ENCODE measurements around the gene SORCS1. TPM values are rescaled to one million over a fixed set of nuclear protein-coding genes. Genes with fewer than 3 reads are reported as not detected.

The SORCS1 gene
- total RNA-seq, 2 experiments from 2014 or later, result not detected

GRCh38 chr10:106672517-106673175 is 491.9 kb downstream of the SORCS1 start:
- no peak for ATAC-seq
- H3K27ac Mint-ChIP-seq, result no peak overlapping the region
- POLR2A ChIA-PET, result no interaction called here
- no peaks in the 10 kb centered on the region for H3K36me3 Mint-ChIP-seq (ENCODE audit: low read depth)
- DNase-seq, result no peak
- H3K9me3 Mint-ChIP-seq (ENCODE audit: insufficient read depth), result peaks cover 5% of the 10 kb centered on the region
- H3K4me3 Mint-ChIP-seq, result no peak overlapping the region
- H3K4me1 Mint-ChIP-seq (ENCODE audit: low read depth), result no peaks in the 10 kb centered on the region
- CTCF ChIA-PET, result no interaction called here
- no peaks in the 10 kb centered on the region for H3K27me3 Mint-ChIP-seq (ENCODE audit: low read depth)

- no peak for DNase-seq
- no peak overlapping the region for H3K27ac Mint-ChIP-seq
- no peaks in the 10 kb centered on the region for H3K36me3 Mint-ChIP-seq (ENCODE audit: low read depth)
- H3K9me3 Mint-ChIP-seq (ENCODE audit: insufficient read depth), result no peaks in the 10 kb centered on the region
- H3K4me1 Mint-ChIP-seq (ENCODE audit: low read depth), result no peaks in the 10 kb centered on the region
- no peak for ATAC-seq
- H3K4me3 Mint-ChIP-seq, result no peak overlapping the region
- ChIA-PET CTCF (no interaction called here), POLR2A (no interaction called here)
- no peaks in the 10 kb centered on the region for H3K27me3 Mint-ChIP-seq (ENCODE audit: low read depth)
Measured at GRCh38 chr10:106661767-106662140, 502.8 kb downstream of the SORCS1 start.

- DNase-seq (no peak), ATAC-seq (no peak)
- no peaks in the 10 kb centered on the region for H3K9me3 Mint-ChIP-seq (ENCODE audit: insufficient read depth)
- no peaks in the 10 kb centered on the region for H3K4me1 Mint-ChIP-seq (ENCODE audit: low read depth)
- POLR2A ChIA-PET, result no interaction called here
- H3K27me3 Mint-ChIP-seq (ENCODE audit: low read depth), result no peaks in the 10 kb centered on the region
- no peaks in the 10 kb centered on the region for H3K36me3 Mint-ChIP-seq (ENCODE audit: low read depth)
- H3K27ac Mint-ChIP-seq, result no peak overlapping the region
- CTCF ChIA-PET, result no interaction called here
- H3K4me3 Mint-ChIP-seq, result no peak overlapping the region
Measured at GRCh38 chr10:106661133-106661766, 503.3 kb downstream of the SORCS1 start.

- POLR2A ChIA-PET, result no interaction called here
- Mint-ChIP-seq H3K4me3 (no peak overlapping the region), H3K9me3 (ENCODE audit: insufficient read depth) (no peaks in the 10 kb centered on the region), H3K4me1 (ENCODE audit: low read depth) (no peaks in the 10 kb centered on the region), H3K27me3 (ENCODE audit: low read depth) (no peaks in the 10 kb centered on the region), H3K27ac (no peak overlapping the region), H3K36me3 (ENCODE audit: low read depth) (no peaks in the 10 kb centered on the region)
- CTCF ChIA-PET, result no interaction called here
- no peak for DNase-seq
- no peak for ATAC-seq
Measured at GRCh38 chr10:106660550-106660949, 504.0 kb downstream of the SORCS1 start.

GRCh38 chr10:106655636-106656035 is 508.9 kb downstream of the SORCS1 start:
- no peaks in the 10 kb centered on the region for H3K36me3 Mint-ChIP-seq (ENCODE audit: low read depth)
- ChIA-PET POLR2A (no interaction called here), CTCF (no interaction called here)
- H3K9me3 Mint-ChIP-seq (ENCODE audit: insufficient read depth), result no peaks in the 10 kb centered on the region
- no peak for DNase-seq
- H3K4me3 Mint-ChIP-seq, result no peak overlapping the region
- no peak overlapping the region for H3K27ac Mint-ChIP-seq
- H3K27me3 Mint-ChIP-seq (ENCODE audit: low read depth), result no peaks in the 10 kb centered on the region
- ATAC-seq, result no peak
- no peaks in the 10 kb centered on the region for H3K4me1 Mint-ChIP-seq (ENCODE audit: low read depth)

- H3K4me3 Mint-ChIP-seq, result no peak overlapping the region
- DNase-seq (no peak), ATAC-seq (no peak)
- H3K27me3 Mint-ChIP-seq (ENCODE audit: low read depth), result no peaks in the 10 kb centered on the region
- no peak overlapping the region for H3K27ac Mint-ChIP-seq
- CTCF ChIA-PET, result interaction anchor here (1.3 kb wide), 1 partner anchor 50 kb away, joined by 3 read pairs; no protein-coding TSS in a partner anchor
- POLR2A ChIA-PET, result no interaction called here
- no peaks in the 10 kb centered on the region for H3K4me1 Mint-ChIP-seq (ENCODE audit: low read depth)
- no peaks in the 10 kb centered on the region for H3K9me3 Mint-ChIP-seq (ENCODE audit: insufficient read depth)
- no peaks in the 10 kb centered on the region for H3K36me3 Mint-ChIP-seq (ENCODE audit: low read depth)
Measured at GRCh38 chr10:106655165-106655564, 509.3 kb downstream of the SORCS1 start.

- no peaks in the 10 kb centered on the region for H3K4me1 Mint-ChIP-seq (ENCODE audit: low read depth)
- ChIA-PET CTCF (no interaction called here), POLR2A (no interaction called here)
- H3K27me3 Mint-ChIP-seq (ENCODE audit: low read depth), result no peaks in the 10 kb centered on the region
- H3K9me3 Mint-ChIP-seq (ENCODE audit: insufficient read depth), result no peaks in the 10 kb centered on the region
- ATAC-seq (no peak), DNase-seq (no peak)
- no peak overlapping the region for H3K27ac Mint-ChIP-seq
- no peaks in the 10 kb centered on the region for H3K36me3 Mint-ChIP-seq (ENCODE audit: low read depth)
- H3K4me3 Mint-ChIP-seq, result no peak overlapping the region
Measured at GRCh38 chr10:106652279-106652678, 512.2 kb downstream of the SORCS1 start.

GRCh38 chr10:106648534-106649481 is 515.7 kb downstream of the SORCS1 start:
- CTCF ChIA-PET, result no interaction called here
- H3K9me3 Mint-ChIP-seq (ENCODE audit: insufficient read depth), result no peaks in the 10 kb centered on the region
- H3K36me3 Mint-ChIP-seq (ENCODE audit: low read depth), result no peaks in the 10 kb centered on the region
- H3K27ac Mint-ChIP-seq, result no peak overlapping the region
- no peaks in the 10 kb centered on the region for H3K4me1 Mint-ChIP-seq (ENCODE audit: low read depth)
- DNase-seq (no peak), ATAC-seq (no peak)
- POLR2A ChIA-PET, result interaction anchor here (0.7 kb wide), 1 partner anchor 1567 kb away, joined by 3 read pairs; no protein-coding TSS in a partner anchor
- H3K4me3 Mint-ChIP-seq, result no peak overlapping the region
- H3K27me3 Mint-ChIP-seq (ENCODE audit: low read depth), result no peaks in the 10 kb centered on the region

GRCh38 chr10:106643473-106643872 is 521.0 kb downstream of the SORCS1 start:
- ChIA-PET POLR2A (no interaction called here), CTCF (no interaction called here)
- H3K36me3 Mint-ChIP-seq (ENCODE audit: low read depth), result no peaks in the 10 kb centered on the region
- H3K9me3 Mint-ChIP-seq (ENCODE audit: insufficient read depth), result no peaks in the 10 kb centered on the region
- H3K27me3 Mint-ChIP-seq (ENCODE audit: low read depth), result no peaks in the 10 kb centered on the region
- H3K27ac Mint-ChIP-seq, result no peak overlapping the region
- no peaks in the 10 kb centered on the region for H3K4me1 Mint-ChIP-seq (ENCODE audit: low read depth)
- H3K4me3 Mint-ChIP-seq, result no peak overlapping the region
- no peak for DNase-seq
- ATAC-seq, result no peak

GRCh38 chr10:106637873-106638272 is 526.6 kb downstream of the SORCS1 start:
- no peak overlapping the region for H3K4me3 Mint-ChIP-seq
- POLR2A ChIA-PET, result no interaction called here
- no peaks in the 10 kb centered on the region for H3K27me3 Mint-ChIP-seq (ENCODE audit: low read depth)
- ATAC-seq (no peak), DNase-seq (no peak)
- H3K27ac Mint-ChIP-seq, result no peak overlapping the region
- no peaks in the 10 kb centered on the region for H3K9me3 Mint-ChIP-seq (ENCODE audit: insufficient read depth)
- CTCF ChIA-PET, result interaction anchor here (1.7 kb wide), 1 partner anchor 13 kb away, joined by 3 read pairs; no protein-coding TSS in a partner anchor
- no peaks in the 10 kb centered on the region for H3K4me1 Mint-ChIP-seq (ENCODE audit: low read depth)
- H3K36me3 Mint-ChIP-seq (ENCODE audit: low read depth), result no peaks in the 10 kb centered on the region

- H3K4me3 Mint-ChIP-seq, result no peak overlapping the region
- POLR2A ChIA-PET, result no interaction called here
- DNase-seq (no peak), ATAC-seq (no peak)
- no peak overlapping the region for H3K27ac Mint-ChIP-seq
- H3K4me1 Mint-ChIP-seq (ENCODE audit: low read depth), result no peaks in the 10 kb centered on the region
- no peaks in the 10 kb centered on the region for H3K27me3 Mint-ChIP-seq (ENCODE audit: low read depth)
- CTCF ChIA-PET, result interaction anchor here (1.7 kb wide), 1 partner anchor 12 kb away, joined by 3 read pairs; no protein-coding TSS in a partner anchor
- no peaks in the 10 kb centered on the region for H3K36me3 Mint-ChIP-seq (ENCODE audit: low read depth)
- H3K9me3 Mint-ChIP-seq (ENCODE audit: insufficient read depth), result no peaks in the 10 kb centered on the region
Measured at GRCh38 chr10:106636766-106637491, 527.6 kb downstream of the SORCS1 start.

Measured in activated CD8-positive, alpha-beta T cell treated with anti-CD3 and anti-CD28 coated beads, Interleukin-2, amount 10 ng/mL, durations not matched to agents 7 days and 5 days (primary cell).